Lung (tissue), 12 donors: ENCODE results near the gene MERTK. TPM values are rescaled to one million over a fixed set of nuclear protein-coding genes. Genes with fewer than 3 reads are reported as not detected.

Experiments used
- ATAC-seq: fragments of 200-7000 bp; cut with Tn5 transposase; one replicate; pipeline ENCODE4 v1.9.1; 2020; ENCODE audit warnings: moderate number of reproducible peaks; ENCODE audit not compliant: insufficient read depth, low FRiP score
- DNase-seq, 3 donors: peaks; one replicate each; pipeline ENCODE4 v3.0.0-alpha.2; 2013 to 2017
- H3K27ac ChIP-seq, 2 donors: one replicate each; pipeline ENCODE4 v1.5.1; 2013; ENCODE audit warnings: mild to moderate bottlenecking in 2 of 2, moderate library complexity in 2 of 2, control low read depth in 1 of 2, inconsistent platforms in 1 of 2, low read depth in 1 of 2, low read length in 1 of 2
- H3K27me3 ChIP-seq, 3 donors: one replicate each; pipeline ENCODE4 v1.5.1; 2013; ENCODE audit warnings: low read length in 2 of 3; ENCODE audit not compliant: control insufficient read depth in 3 of 3, insufficient read depth in 3 of 3
- H3K36me3 ChIP-seq, 4 donors: one replicate each; pipeline ENCODE4 v1.5.1; 2013; ENCODE audit warnings: low read length in 4 of 4, mild to moderate bottlenecking in 1 of 4, moderate library complexity in 1 of 4; ENCODE audit not compliant: control insufficient read depth in 4 of 4, insufficient read depth in 4 of 4
- H3K4me1 ChIP-seq, 5 donors: one replicate each; pipeline ENCODE4 v1.5.1; 2013; ENCODE audit warnings: low read length in 5 of 5, mild to moderate bottlenecking in 2 of 5, moderate library complexity in 1 of 5; ENCODE audit not compliant: control insufficient read depth in 5 of 5, insufficient read depth in 5 of 5
- H3K4me3 ChIP-seq: one replicate; pipeline ENCODE4 v1.5.1; 2013; ENCODE audit warnings: mild to moderate bottlenecking, control low read depth, moderate library complexity
- H3K9ac ChIP-seq, 2 donors: one replicate each; pipeline ENCODE4 v1.5.1; 2013; ENCODE audit warnings: low read length in 2 of 2, control low read depth in 1 of 2; ENCODE audit not compliant: insufficient read depth in 1 of 2
- H3K9me3 ChIP-seq, 4 donors: one replicate each; pipeline ENCODE4 v1.5.1; 2013; ENCODE audit warnings: low read length in 3 of 4, mild to moderate bottlenecking in 1 of 4, moderate library complexity in 1 of 4; ENCODE audit not compliant: control insufficient read depth in 4 of 4, insufficient read depth in 3 of 4
- CTCF ChIP-seq: IDR thresholded peaks from 2 replicates; pipeline ENCODE4 v1.5.1; 2012; ENCODE audit warnings: mild to moderate bottlenecking; ENCODE audit errors: control extremely low read depth, extremely low read depth
- WGBS, 2 donors: extraction: QIAGEN DNeasy Blood & Tissue Kit; methylation state at CpG; one replicate each; pipeline ENCODE4 v1.1.7; 2013; 5-methylcytosine and 5-hydroxymethylcytosine counted together
- polyA plus RNA-seq, 2 donors: library from polyadenylated mRNA; stranded (reverse); fragments of 200-250 nt; gene quantifications; one replicate each; pipeline ENCODE4 v1.2.1, GENCODE V29; 2013
- total RNA-seq, 2 donors: library from RNA; depleted of rRNA in 1 of 2; stranded (reverse); fragments of >200 nt in 1 of 2; gene quantifications; one replicate each; pipeline ENCODE4 v1.2.1, GENCODE V29; 2014 to 2021
- donor health status: control.
- donor health status: control.
- donor health status: Bipolar disorder and iron deficiency.
- donor health status: healthy.
- donor health status: DM: yes; HTN: yes; CAD: no.

The MERTK gene
- total and polyA plus RNA-seq, 4 donors, result 5.5 to 33.1 (median 22.4) TPM

- TF ChIP-seq CTCF, result no peak
- no peaks in the 10 kb centered on the region for H3K9me3 ChIP-seq
- peaks cover 0 to 8% (median 4%) of the 10 kb centered on the region in 5 donors for H3K4me1 ChIP-seq
- WGBS, 2 donors, result 65 to 70% methylated on average over 2 of the region's 2 CpGs
- H3K36me3 ChIP-seq, result peaks cover 0 to 1% (median 0%) of the 10 kb centered on the region in 4 donors
- ATAC-seq, result no peak
- no peaks in the 10 kb centered on the region for H3K27me3 ChIP-seq
- no peak overlapping the region for H3K4me3 ChIP-seq
- no peak for DNase-seq
- H3K27ac ChIP-seq, result no peak overlapping the region
- no peak overlapping the region for H3K9ac ChIP-seq
Measured at GRCh38 chr2:111912547-111912946, 14.1 kb downstream of the MERTK start.

- 69% methylated on average over 3 of the region's 3 CpGs for WGBS, 2 donors
- H3K27me3 ChIP-seq, result no peaks in the 10 kb centered on the region
- H3K9ac ChIP-seq, result no peak overlapping the region
- no peak overlapping the region for H3K4me3 ChIP-seq
- ATAC-seq (no peak), DNase-seq (no peak)
- no peak overlapping the region for H3K27ac ChIP-seq
- H3K4me1 ChIP-seq, result peaks cover 0 to 25% (median 11%) of the 10 kb centered on the region in 5 donors
- peaks cover 0 to 1% (median 0%) of the 10 kb centered on the region in 4 donors for H3K36me3 ChIP-seq
- TF ChIP-seq CTCF, result no peak
- H3K9me3 ChIP-seq, result no peaks in the 10 kb centered on the region
Measured at GRCh38 chr2:111917106-111917505, 18.7 kb downstream of the MERTK start.

GRCh38 chr2:111918383-111918806 is 20.0 kb downstream of the MERTK start:
- no peak overlapping the region for H3K4me3 ChIP-seq
- 84 to 88% methylated on average over 1 of the region's 1 CpG for WGBS, 2 donors
- H3K36me3 ChIP-seq, result peaks cover 0 to 4% (median 0%) of the 10 kb centered on the region in 4 donors
- H3K27me3 ChIP-seq, result no peaks in the 10 kb centered on the region
- DNase-seq, result peak; percentile 73 to 78 (median 75)
- TF ChIP-seq CTCF, result no peak
- no peak for ATAC-seq
- no peaks in the 10 kb centered on the region for H3K9me3 ChIP-seq
- no peak overlapping the region for H3K9ac ChIP-seq
- no peak overlapping the region for H3K27ac ChIP-seq
- peaks cover 0 to 34% (median 13%) of the 10 kb centered on the region in 5 donors for H3K4me1 ChIP-seq

GRCh38 chr2:111919365-111919764 is 21.0 kb downstream of the MERTK start:
- ATAC-seq (no peak), DNase-seq (no peak)
- Histone ChIP-seq H3K4me1 (peaks cover 0 to 37% (median 13%) of the 10 kb centered on the region in 5 donors), H3K9ac (no peak overlapping the region), H3K4me3 (no peak overlapping the region), H3K36me3 (peaks cover 0 to 4% (median 0%) of the 10 kb centered on the region in 4 donors), H3K27ac (no peak overlapping the region), H3K9me3 (no peaks in the 10 kb centered on the region), H3K27me3 (no peaks in the 10 kb centered on the region)
- WGBS, 2 donors, result 67 to 70% methylated on average over 2 of the region's 2 CpGs
- no peak for TF ChIP-seq CTCF
